H1 (cell line): ENCODE results near the gene CSNK2B. TPM values are rescaled to one million over a fixed set of nuclear protein-coding genes. Genes with fewer than 3 reads are reported as not detected.

Experiments
- CTCF ChIA-PET: fragments of 300-600 bp; sonication (Branson Sonifier 250); formaldehyde crosslinking; loops from one replicate; lab custom pipeline; 2021; ENCODE audit not compliant: partially characterized antibody; lab: Charles Lee
- POLR2A ChIA-PET: fragments of 300-600 bp; sonication (Branson Sonifier 250); formaldehyde crosslinking; loops from one replicate; lab custom pipeline; 2021; ENCODE audit warnings: inconsistent platforms; ENCODE audit not compliant: partially characterized antibody; lab: Charles Lee
- DNase-seq, 2 experiments: peaks; one replicate each; pipeline versions ENCODE4 v3.0.0 to v3.0.0-alpha.2; 2010 to 2022; ENCODE audit warnings: low spot score in 2 of 2, low read depth in 1 of 2, mixed read lengths in 1 of 2
- FAIRE-seq: peaks from 2 replicates; lab custom pipeline; 2011; peaks lifted over from hg19 to GRCh38; lab: Jason Lieb, UNC
- H2AFZ ChIP-seq: 2 replicates; pipeline ENCODE4 v1.8.1; 2012; ENCODE audit warnings: low read length, inconsistent platforms
- H2AK5ac ChIP-seq: 2 replicates; pipeline ENCODE4 v1.6.1; 2013; ENCODE audit warnings: low read depth, low read length
- H2BK120ac ChIP-seq: replicated peaks from 2 replicates; pipeline ENCODE3; 2013; ENCODE audit warnings: low read depth, low read length, inconsistent platforms
- H2BK12ac ChIP-seq: 2 replicates; pipeline ENCODE4 v1.6.1; 2013; ENCODE audit warnings: low read depth, low read length
- H2BK15ac ChIP-seq: 2 replicates; pipeline ENCODE4 v1.6.1; 2013; ENCODE audit warnings: low read length
- H2BK20ac ChIP-seq: 2 replicates; pipeline ENCODE4 v1.6.1; 2013; ENCODE audit warnings: low read length
- H2BK5ac ChIP-seq: 2 replicates; pipeline ENCODE4 v1.6.1; 2013; ENCODE audit warnings: low read depth, low read length
- H3K14ac ChIP-seq: 2 replicates; pipeline ENCODE4 v1.6.1; 2013; ENCODE audit warnings: inconsistent platforms; ENCODE audit not compliant: insufficient read length
- H3K18ac ChIP-seq: 2 replicates; pipeline ENCODE4 v1.6.1; 2013; ENCODE audit warnings: low read length; ENCODE audit errors: extremely low read depth
- H3K23ac ChIP-seq: 2 replicates; pipeline ENCODE4 v1.6.1; 2013; ENCODE audit warnings: inconsistent platforms; ENCODE audit not compliant: insufficient read length
- H3K23me2 ChIP-seq: 2 replicates; pipeline ENCODE4 v1.6.1; 2013; ENCODE audit warnings: low read depth, low read length
- H3K27ac ChIP-seq: 2 replicates; pipeline ENCODE4 v1.6.1; 2011; ENCODE audit warnings: low read depth, low read length, inconsistent platforms
- H3K27me3 ChIP-seq, 4 experiments: replicated peaks in 1 of 4; 1 replicate in 1 of 4; 2 replicates in 3 of 4; pipeline versions ENCODE4 v1.6.1 to v1.8.1; 2011 to 2013; ENCODE audit warnings: low read length in 3 of 4, mild to moderate bottlenecking in 3 of 4, inconsistent platforms in 2 of 4, mixed read lengths in 2 of 4, moderate library complexity in 1 of 4; ENCODE audit not compliant: control insufficient read depth in 3 of 4, insufficient read depth in 3 of 4; ENCODE audit errors: extremely low read depth in 1 of 4
- H3K36me3 ChIP-seq, 4 experiments: 2 replicates each; pipeline versions ENCODE4 v1.6.1 to v1.8.1; 2011 to 2013; ENCODE audit warnings: mild to moderate bottlenecking in 4 of 4, low read length in 3 of 4, moderate library complexity in 2 of 4, control low read depth in 1 of 4, inconsistent platforms in 1 of 4; ENCODE audit not compliant: insufficient read depth in 4 of 4, control insufficient read depth in 2 of 4
- H3K4ac ChIP-seq: replicated peaks from 2 replicates; pipeline ENCODE3; 2013; ENCODE audit warnings: low read length, low read depth, mixed read lengths, inconsistent platforms; ENCODE audit not compliant: insufficient read length
- H3K4me1 ChIP-seq, 4 experiments: replicated peaks in 1 of 4; 1 replicate in 1 of 4; 2 replicates in 3 of 4; pipeline versions ENCODE4 v1.6.1 to v1.8.1; 2011 to 2013; ENCODE audit warnings: low read length in 3 of 4, inconsistent platforms in 2 of 4, mixed read lengths in 1 of 4; ENCODE audit not compliant: insufficient read depth in 4 of 4, control insufficient read depth in 3 of 4
- H3K4me2 ChIP-seq, 2 experiments: 2 replicates each; pipeline versions ENCODE4 v1.6.1 to v1.8.1; 2011 to 2013; ENCODE audit warnings: low read depth in 2 of 2, low read length in 2 of 2, control low read depth in 1 of 2, inconsistent platforms in 1 of 2, mild to moderate bottlenecking in 1 of 2; ENCODE audit not compliant: insufficient read depth in 1 of 2
- H3K4me3 ChIP-seq, 4 experiments: fragments of 200-600, 300-600 bp in 1 of 4; sonication (generic), shearing (Covaris generic), sonication (Bioruptor Twin) in 1 of 4; 2 replicates each; pipeline versions ENCODE4 v1.5.1 to v1.8.1; 2011 to 2016; ENCODE audit warnings: low read length in 4 of 4, low read depth in 3 of 4, control low read depth in 2 of 4, inconsistent platforms in 2 of 4, mild to moderate bottlenecking in 2 of 4, mixed read lengths in 1 of 4, moderate library complexity in 1 of 4; ENCODE audit not compliant: insufficient read depth in 2 of 4; ENCODE audit errors: extremely low read depth in 1 of 4
- H3K56ac ChIP-seq: replicated peaks from 2 replicates; pipeline ENCODE3; 2013; ENCODE audit warnings: low read depth, mild to moderate bottlenecking, mixed read lengths, low read length, inconsistent platforms; ENCODE audit not compliant: insufficient read length
- H3K79me1 ChIP-seq: 2 replicates; pipeline ENCODE4 v1.6.1; 2013; ENCODE audit warnings: low read depth, low read length, control low read depth
- H3K79me2 ChIP-seq, 2 experiments: 2 replicates each; pipeline versions ENCODE4 v1.6.1 to v1.8.1; 2012 to 2013; ENCODE audit warnings: low read length in 2 of 2, mild to moderate bottlenecking in 2 of 2, inconsistent platforms in 1 of 2; ENCODE audit not compliant: insufficient read depth in 2 of 2, control insufficient read depth in 1 of 2
- H3K9ac ChIP-seq, 4 experiments: replicated peaks in 1 of 4; 1 replicate in 1 of 4; 2 replicates in 3 of 4; pipeline versions ENCODE4 v1.6.1 to v1.8.1; 2011 to 2013; ENCODE audit warnings: low read depth in 3 of 4, low read length in 3 of 4, control low read depth in 2 of 4, mild to moderate bottlenecking in 2 of 4, moderate library complexity in 2 of 4, inconsistent platforms in 1 of 4; ENCODE audit errors: extremely low read depth in 1 of 4
- H3K9me3 ChIP-seq, 2 experiments: 2 replicates each; pipeline versions ENCODE4 v1.6.1 to v1.8.1; 2012 to 2013; ENCODE audit warnings: mild to moderate bottlenecking in 2 of 2, moderate library complexity in 2 of 2, control low read depth in 1 of 2, inconsistent platforms in 1 of 2, low read depth in 1 of 2, low read length in 1 of 2, mixed read lengths in 1 of 2; ENCODE audit not compliant: insufficient read depth in 2 of 2
- H4K20me1 ChIP-seq, 2 experiments: replicated peaks in 1 of 2; 2 replicates each; pipeline versions ENCODE3 to v1.8.1; 2011 to 2013; ENCODE audit warnings: inconsistent platforms in 2 of 2, low read length in 2 of 2, mild to moderate bottlenecking in 1 of 2; ENCODE audit not compliant: insufficient read depth in 2 of 2, control insufficient read depth in 1 of 2
- H4K5ac ChIP-seq: 2 replicates; pipeline ENCODE4 v1.6.1; 2013; ENCODE audit warnings: low read length, low read depth, mixed read lengths, inconsistent platforms; ENCODE audit not compliant: insufficient read length
- H4K8ac ChIP-seq: 2 replicates; pipeline ENCODE4 v1.8.0; 2013; ENCODE audit warnings: mild to moderate bottlenecking, moderate library complexity, low read length, inconsistent platforms; ENCODE audit not compliant: insufficient read depth; ENCODE audit errors: extremely low read depth
- H4K91ac ChIP-seq: replicated peaks from 2 replicates; pipeline ENCODE3; 2013; ENCODE audit warnings: low read length, mixed read lengths, inconsistent platforms; ENCODE audit not compliant: insufficient read length
- BCL11A ChIP-seq, 2 experiments: IDR thresholded peaks; one replicate each; pipeline ENCODE4 v1.6.1; 2011; ENCODE audit warnings: low read depth in 2 of 2, low read length in 2 of 2, mild to moderate bottlenecking in 2 of 2
- CTBP2 ChIP-seq: IDR thresholded peaks from 2 replicates; pipeline ENCODE4 v1.7.0; 2011; ENCODE audit warnings: borderline replicate concordance, mild to moderate bottlenecking, moderate library complexity, mixed read lengths, low read length; ENCODE audit not compliant: insufficient read depth, insufficient read length
- EGR1 ChIP-seq: IDR thresholded peaks from 2 replicates; pipeline ENCODE4 v1.6.1; 2011; ENCODE audit warnings: low read depth, low read length, borderline replicate concordance
- FOSL1 ChIP-seq: IDR thresholded peaks from 2 replicates; pipeline ENCODE4 v1.6.1; 2011; ENCODE audit warnings: mild to moderate bottlenecking, low read depth, low read length, moderate library complexity; ENCODE audit not compliant: insufficient read depth
- JUND ChIP-seq: IDR thresholded peaks from 2 replicates; pipeline ENCODE4 v1.6.1; 2011; ENCODE audit warnings: mild to moderate bottlenecking, improper control_type of control experiment, low read length
- PHF8 ChIP-seq: fragments of 200-600 bp; sonication (generic); conservative IDR thresholded peaks from 2 replicates; pipeline ENCODE4 v1.7.1; 2012; ENCODE audit warnings: low read depth, mild to moderate bottlenecking, inconsistent platforms, low read length, moderate library complexity
- SIX5 ChIP-seq: IDR thresholded peaks from 2 replicates; pipeline ENCODE4 v1.6.1; 2011; ENCODE audit warnings: mild to moderate bottlenecking, low read depth, low read length
- ZNF274 ChIP-seq: IDR thresholded peaks from 2 replicates; pipeline ENCODE4 v1.7.0; 2012; ENCODE audit warnings: low read length, borderline replicate concordance; ENCODE audit errors: extremely low read depth
- WGBS, 2 experiments: shearing (Covaris generic) in 1 of 2; methylation state at CpG; one replicate each; pipeline versions ENCODE4 v1.1.6 to v1.1.7; 2013 to 2015; ENCODE audit warnings: low lambda C conversion rate in 2 of 2, mixed read lengths in 2 of 2, inconsistent platforms in 1 of 2, low coverage in 1 of 2, missing lambda C conversion rate in 1 of 2; ENCODE audit not compliant: insufficient replicate concordance in 2 of 2, insufficient coverage in 1 of 2, insufficient read length in 1 of 2; ENCODE audit errors: extremely low coverage in 1 of 2, missing lambda C conversion rate in 1 of 2; 5-methylcytosine and 5-hydroxymethylcytosine counted together
- polyA plus RNA-seq, 7 experiments: library from polyadenylated mRNA; depleted of rRNA in 3 of 7; stranded (reverse) in 5 of 7; unstranded in 2 of 7; fragments of >200 nt in 5 of 7; fragments of 200-250 nt in 2 of 7; gene quantifications; 1 replicate in 5 of 7; 2 replicates in 1 of 7; 4 replicates in 1 of 7; pipeline versions ENCODE4 v1.2.1 to v1.2.3, GENCODE V29; 2011 to 2013; ENCODE audit warnings: missing spikeins in 2 of 7, mixed read lengths in 2 of 7
- total RNA-seq: library from RNA; stranded (reverse); fragmentation: NEBNext Ultra II Directional; extraction: Animal tissue kit (Norgen Biotek cat#: 25700); gene quantifications from 2 replicates; pipeline ENCODE4 v1.2.1, GENCODE V29; 2021
- TF ChIP-seq, protein P1 (sequence below), 3 experiments: IDR thresholded peaks; 1 replicate in 2 of 3; 2 replicates in 1 of 3; pipeline versions ENCODE4 v1.5.1 to v1.6.1; 2011; ENCODE audit warnings: low read length in 3 of 3, mild to moderate bottlenecking in 3 of 3, inconsistent platforms in 2 of 3, low read depth in 1 of 3, moderate library complexity in 1 of 3; ENCODE audit not compliant: insufficient read depth in 1 of 3; ENCODE audit errors: control extremely low read depth in 1 of 3

Gene CSNK2B
- total and polyA plus RNA-seq, 2 of the 8 experiments (the other 6 are each of a cell fraction or from before 2014, with no cell fraction given), result 169 to 208 TPM

DNA sequence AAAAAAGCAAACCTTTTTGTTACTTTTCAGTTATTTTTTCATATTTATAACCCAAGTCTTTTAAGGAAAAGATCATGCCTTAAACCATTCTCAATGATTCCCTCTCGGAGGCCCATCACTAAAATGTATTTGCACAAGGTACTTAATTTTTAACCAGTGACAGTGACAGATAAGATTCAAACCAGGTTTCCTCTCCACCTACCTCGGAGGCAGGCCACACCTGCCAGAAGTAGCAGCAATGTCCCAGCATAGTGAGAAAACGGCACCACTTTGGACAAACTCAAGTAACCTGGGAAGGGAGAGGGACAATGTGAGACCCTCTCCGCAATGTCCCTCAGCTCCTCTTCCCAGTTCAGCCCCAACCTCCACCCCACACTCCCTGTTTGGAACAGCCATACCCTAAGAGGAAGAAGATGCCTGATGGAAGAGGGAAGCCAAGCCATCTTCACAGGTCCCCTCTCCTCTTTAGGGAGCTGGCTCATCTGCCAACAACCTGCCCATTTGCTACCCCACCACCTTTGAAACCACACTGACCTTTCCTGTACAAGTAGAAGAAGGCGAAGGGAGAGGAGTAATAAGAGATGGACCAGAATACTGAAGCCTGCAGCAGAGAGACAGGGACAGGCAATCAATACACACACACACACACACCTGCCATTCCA lies 35.0 kb downstream of the CSNK2B start:
- Histone ChIP-seq H3K23me2 (peaks cover 8% of the 10 kb centered on the region; the same call in 1 of the 2 replicates), H3K79me2 (peaks cover 0 to 7% of the 10 kb centered on the region in 2 experiments; a peak in 2 of 4 replicates), H2BK120ac (no peak overlapping the region), H3K4me3 (no peak overlapping the region), H3K23ac (no peak overlapping the region), H3K9ac (no peak overlapping the region), H3K27ac (no peak overlapping the region), H4K8ac (no peak overlapping the region), H3K4ac (no peak overlapping the region), H3K36me3 (peaks cover 0 to 5% (median 2%) of the 10 kb centered on the region in 4 experiments; a peak in 3 of 8 replicates), H2AFZ (no peak overlapping the region), H3K27me3 (no peaks in the 10 kb centered on the region), H4K20me1 (no peaks in the 10 kb centered on the region), H3K4me1 (peaks cover 2 to 5% (median 3%) of the 10 kb centered on the region in 4 experiments; a peak in 4 of 7 replicates), H3K18ac (no peak overlapping the region), H3K4me2 (no peak overlapping the region; a peak in 1 of 4 replicates), H3K14ac (no peak overlapping the region), H2BK12ac (no peak overlapping the region), H4K5ac (no peak overlapping the region), H2BK5ac (no peak overlapping the region), H2BK20ac (no peak overlapping the region), H4K91ac (no peak overlapping the region), H3K56ac (no peak overlapping the region), H3K79me1 (peaks cover 6% of the 10 kb centered on the region), H2AK5ac (no peak overlapping the region), H3K9me3 (no peaks in the 10 kb centered on the region), H2BK15ac (no peak overlapping the region)
- WGBS, 2 experiments, result 92% methylated on average over 5 of the region's 5 CpGs; no CpG with 5 or more reads in 1 of the 2 experiments
- FAIRE-seq (no peak), DNase-seq (no peak)
- POLR2A ChIA-PET, result no interaction called here
- TF ChIP-seq CTBP2, result no peak
- TF ChIP-seq PHF8, result no peak
- TF ChIP-seq ZNF274, result no peak
- TF ChIP-seq BCL11A (IDR thresholded peaks at IDR 0.05; ENCODE audit: low read depth in 2 of 2, low read length in 2 of 2), result no peak
- no peak for TF ChIP-seq JUND
- TF ChIP-seq FOSL1, result no peak
- TF ChIP-seq EGR1, result no peak
- TF ChIP-seq SIX5, result no peak
- TF ChIP-seq, protein P1, sequence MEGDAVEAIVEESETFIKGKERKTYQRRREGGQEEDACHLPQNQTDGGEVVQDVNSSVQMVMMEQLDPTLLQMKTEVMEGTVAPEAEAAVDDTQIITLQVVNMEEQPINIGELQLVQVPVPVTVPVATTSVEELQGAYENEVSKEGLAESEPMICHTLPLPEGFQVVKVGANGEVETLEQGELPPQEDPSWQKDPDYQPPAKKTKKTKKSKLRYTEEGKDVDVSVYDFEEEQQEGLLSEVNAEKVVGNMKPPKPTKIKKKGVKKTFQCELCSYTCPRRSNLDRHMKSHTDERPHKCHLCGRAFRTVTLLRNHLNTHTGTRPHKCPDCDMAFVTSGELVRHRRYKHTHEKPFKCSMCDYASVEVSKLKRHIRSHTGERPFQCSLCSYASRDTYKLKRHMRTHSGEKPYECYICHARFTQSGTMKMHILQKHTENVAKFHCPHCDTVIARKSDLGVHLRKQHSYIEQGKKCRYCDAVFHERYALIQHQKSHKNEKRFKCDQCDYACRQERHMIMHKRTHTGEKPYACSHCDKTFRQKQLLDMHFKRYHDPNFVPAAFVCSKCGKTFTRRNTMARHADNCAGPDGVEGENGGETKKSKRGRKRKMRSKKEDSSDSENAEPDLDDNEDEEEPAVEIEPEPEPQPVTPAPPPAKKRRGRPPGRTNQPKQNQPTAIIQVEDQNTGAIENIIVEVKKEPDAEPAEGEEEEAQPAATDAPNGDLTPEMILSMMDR (IDR thresholded peaks at IDR 0.05; ENCODE audit: control extremely low read depth in 1 of 3, insufficient read depth in 1 of 3, low read depth in 1 of 3, low read length in 3 of 3), result no peak
- CTCF ChIA-PET, result interaction anchor here (0.9 to 3.3 kb wide), 2 partner anchors 11 to 17 kb away, joined by 3 to 20 read pairs; no protein-coding TSS in a partner anchor
